SK-N-SH (cell line): Measurements from ENCODE around the gene FCHO2. TPM values are rescaled to one million over a fixed set of nuclear protein-coding genes. Genes with fewer than 3 reads are reported as not detected.
"Not testable (repeated sequence)": the region's sequence is repeated elsewhere in the genome, so short reads cannot be mapped to it uniquely, and the experiment has no call there.

Source experiments
- CTCF ChIA-PET: fragments of 300-600, 350-600 bp; formaldehyde crosslinking; extraction: SDS; loops from one replicate; lab custom pipeline; 2021; lab: Yijun Ruan, JAX
- POLR2A ChIA-PET: fragments of 350-600 bp; sonication (Branson Sonifier 250); formaldehyde crosslinking; extraction: SDS; loops from one replicate; lab custom pipeline; 2020; ENCODE audit warnings: antibody characterized with exemption, inconsistent platforms; lab: Yijun Ruan, JAX
- DNase-seq: peaks from one replicate; pipeline ENCODE4 v3.0.0; 2012
- H2AFZ ChIP-seq: fragments of 200-600 bp; sonication (generic); 2 replicates; pipeline ENCODE4 v1.8.1; 2016; ENCODE audit warnings: antibody characterized with exemption, mild to moderate bottlenecking, low read depth
- H3F3A ChIP-seq: fragments of 200-600 bp; sonication (generic); replicated peaks from 2 replicates; pipeline ENCODE3; 2016; ENCODE audit warnings: antibody characterized with exemption, mild to moderate bottlenecking; ENCODE audit not compliant: insufficient read depth
- H3K27ac ChIP-seq, 2 experiments: fragments of 200-500 bp in 1 of 2; fragments of 200-600 bp in 1 of 2; sonication (Bioruptor generic) in 1 of 2; sonication (generic), shearing (Covaris generic) in 1 of 2; 2 replicates each; pipeline versions ENCODE4 v1.5.1 to v1.6.1; 2014 to 2016; ENCODE audit warnings: low read depth in 2 of 2, inconsistent platforms in 1 of 2, low read length in 1 of 2, mild to moderate bottlenecking in 1 of 2, mixed read lengths in 1 of 2
- H3K27me3 ChIP-seq: fragments of 200-600 bp; sonication (generic), shearing (Covaris generic); 2 replicates; pipeline ENCODE4 v1.6.1; 2016; ENCODE audit warnings: mixed run types; ENCODE audit not compliant: insufficient read depth
- H3K36me3 ChIP-seq, 2 experiments: fragments of 200-500 bp in 1 of 2; fragments of 200-600 bp in 1 of 2; sonication (Bioruptor generic) in 1 of 2; sonication (generic) in 1 of 2; replicated peaks in 1 of 2; 2 replicates each; pipeline versions ENCODE3 to v1.5.1; 2014 to 2016; ENCODE audit warnings: low read length in 1 of 2, mild to moderate bottlenecking in 1 of 2; ENCODE audit not compliant: insufficient read depth in 2 of 2, control insufficient read depth in 1 of 2
- H3K4me1 ChIP-seq, 2 experiments: fragments of 200-500 bp in 1 of 2; fragments of 200-600 bp in 1 of 2; sonication (Bioruptor generic) in 1 of 2; sonication (generic), shearing (Covaris generic) in 1 of 2; 2 replicates each; pipeline versions ENCODE4 v1.5.1 to v1.6.1; 2014 to 2016; ENCODE audit warnings: low read depth in 1 of 2, low read length in 1 of 2, mixed run types in 1 of 2; ENCODE audit not compliant: insufficient read depth in 2 of 2, control insufficient read depth in 1 of 2
- H3K4me2 ChIP-seq: fragments of 200-600 bp; sonication (generic), shearing (Covaris generic); 2 replicates; pipeline ENCODE4 v1.6.1; 2017; ENCODE audit warnings: mixed run types
- H3K4me3 ChIP-seq, 2 experiments: fragments of 200-500 bp in 1 of 2; fragments of 200-600 bp in 1 of 2; sonication (Bioruptor generic) in 1 of 2; sonication (generic), shearing (Covaris generic) in 1 of 2; 2 replicates each; pipeline versions ENCODE4 v1.5.1 to v1.8.1; 2014 to 2016; ENCODE audit warnings: low read depth in 2 of 2, inconsistent platforms in 1 of 2, low read length in 1 of 2, mild to moderate bottlenecking in 1 of 2, mixed read lengths in 1 of 2, moderate library complexity in 1 of 2
- H3K79me2 ChIP-seq: fragments of 200-600 bp; sonication (generic); 2 replicates; pipeline ENCODE4 v1.8.1; 2017; ENCODE audit warnings: mild to moderate bottlenecking; ENCODE audit not compliant: insufficient read depth
- H3K9ac ChIP-seq: fragments of 200-600 bp; sonication (generic); 2 replicates; pipeline ENCODE4 v1.6.1; 2017; ENCODE audit warnings: mixed run types
- H3K9me2 ChIP-seq: fragments of 200-600 bp; sonication (generic); 2 replicates; pipeline ENCODE4 v1.6.1; 2017; ENCODE audit warnings: mixed run types
- H3K9me3 ChIP-seq: fragments of 200-600 bp; sonication (generic); 2 replicates; pipeline ENCODE4 v1.6.1; 2017; ENCODE audit warnings: mixed run types, mild to moderate bottlenecking, moderate library complexity
- H4K20me1 ChIP-seq: fragments of 200-600 bp; sonication (generic); 2 replicates; pipeline ENCODE4 v1.6.1; 2017; ENCODE audit warnings: mild to moderate bottlenecking, mixed run types; ENCODE audit not compliant: insufficient read depth
- CTCF ChIP-seq: fragments of 200-600 bp; sonication (generic); IDR thresholded peaks from 2 replicates; pipeline ENCODE4 v1.6.1; 2017; ENCODE audit warnings: antibody characterized with exemption, mild to moderate bottlenecking, moderate library complexity
- GABPA ChIP-seq: IDR thresholded peaks from 2 replicates; pipeline ENCODE4 v1.4.0; 2012; ENCODE audit warnings: low read depth, mild to moderate bottlenecking
- GATA2 ChIP-seq: sonication (generic); formaldehyde crosslinking; IDR thresholded peaks from 2 replicates; pipeline ENCODE4 v1.5.0; 2020; ENCODE audit warnings: mild to moderate bottlenecking, missing genetic modification reagents
- IRF3 ChIP-seq: fragments of 150-350 bp; IDR thresholded peaks from 2 replicates; pipeline ENCODE4 v1.6.1; 2016; ENCODE audit warnings: mild to moderate bottlenecking, low read depth, low read length
- MEF2A ChIP-seq: IDR thresholded peaks from 2 replicates; pipeline ENCODE4 v1.4.0; 2012; ENCODE audit warnings: low read depth, borderline replicate concordance
- NFIC ChIP-seq: IDR thresholded peaks from 2 replicates; pipeline ENCODE4 v1.4.0; 2012; ENCODE audit warnings: borderline replicate concordance
- NRF1 ChIP-seq: IDR thresholded peaks from 2 replicates; pipeline ENCODE4 v1.6.1; 2012; ENCODE audit warnings: low read depth, mild to moderate bottlenecking, low read length
- POLR2AphosphoS5 ChIP-seq: IDR thresholded peaks from 2 replicates; pipeline ENCODE4 v1.6.1; 2012; ENCODE audit warnings: low read depth, low read length
- RCOR1 ChIP-seq: fragments of 150-350 bp; IDR thresholded peaks from 2 replicates; pipeline ENCODE4 v1.6.1; 2017; ENCODE audit warnings: antibody characterized with exemption, low read length
- SIN3A ChIP-seq: IDR thresholded peaks from 2 replicates; pipeline ENCODE4 v1.6.1; 2012; ENCODE audit warnings: low read depth, mild to moderate bottlenecking, low read length, moderate library complexity, borderline replicate concordance
- TEAD4 ChIP-seq: IDR thresholded peaks from 2 replicates; pipeline ENCODE4 v1.4.0; 2012; ENCODE audit warnings: mild to moderate bottlenecking, borderline replicate concordance; ENCODE audit not compliant: insufficient read depth
- USF1 ChIP-seq: IDR thresholded peaks from 2 replicates; pipeline ENCODE4 v1.4.0; 2012; ENCODE audit warnings: low read depth, borderline replicate concordance
- YY1 ChIP-seq: IDR thresholded peaks from 2 replicates; pipeline ENCODE4 v1.4.0; 2012; ENCODE audit warnings: low read depth, mild to moderate bottlenecking
- ZBTB33 ChIP-seq: IDR thresholded peaks from 2 replicates; pipeline ENCODE4 v1.4.0; 2012; ENCODE audit warnings: low read depth, borderline replicate concordance
- WGBS: methylation state at CpG from one replicate; pipeline ENCODE4 v1.1.6; 2017; ENCODE audit warnings: low lambda C conversion rate; 5-methylcytosine and 5-hydroxymethylcytosine counted together
- polyA plus RNA-seq, 3 experiments: library from polyadenylated mRNA; depleted of rRNA; stranded (reverse); fragments of >200 nt; gene quantifications; 2 replicates each; pipeline ENCODE4 v1.2.3, GENCODE V29; 2012

FCHO2 gene
- polyA plus RNA-seq, 1 of the 3 experiments (the other 2 are of a cell fraction) = 5.2 TPM

- Histone ChIP-seq H3K4me1 (no peaks in the 10 kb centered on the region), H3K4me3 (no peak overlapping the region)
- TF ChIP-seq SIN3A (no peak), YY1 (no peak), RCOR1 (no peak), USF1 (no peak), GATA2 (CRISPR knock-in tag) (no peak), TEAD4 (no peak), POLR2AphosphoS5 (no peak), CTCF (no peak), NRF1 (no peak), IRF3 (no peak), MEF2A (no peak), NFIC (no peak), GABPA (no peak), ZBTB33 (no peak)
- TF ChIP-seq, all 33 proteins: peak for 0
- WGBS = 96% methylated on average over 4 of the region's 4 CpGs
- Histone ChIP-seq H3K9me2 (no peaks in the 10 kb centered on the region), H3K79me2 (no peaks in the 10 kb centered on the region), H3K27me3 (no peaks in the 10 kb centered on the region), H2AFZ (no peak overlapping the region), H3K9ac (no peak overlapping the region), H3K9me3 (no peaks in the 10 kb centered on the region), H3K27ac (no peak overlapping the region), H3K36me3 (peaks cover 10 to 52% of the 10 kb centered on the region in 2 experiments), H3K4me2 (no peak overlapping the region), H4K20me1 (no peaks in the 10 kb centered on the region), H3F3A (peaks cover 15% of the 10 kb centered on the region)
- ChIA-PET CTCF (no interaction called here), POLR2A (no interaction called here)
- no peak for DNase-seq
These were observed 66.8 kb downstream of the FCHO2 start for GRCh38 chr5:73022471-73023169.

GRCh38 chr5:73024946-73025544 lies 69.2 kb downstream of the FCHO2 start:
- H4K20me1 ChIP-seq, H3K4me2 ChIP-seq, POLR2A ChIA-PET, H3K27me3 ChIP-seq, H3K79me2 ChIP-seq, H2AFZ ChIP-seq, H3K27ac ChIP-seq, DNase-seq, H3K4me3 ChIP-seq, H3K9me3 ChIP-seq, H3K9me2 ChIP-seq, CTCF ChIA-PET, H3K9ac ChIP-seq, H3K4me1 ChIP-seq: not testable (repeated sequence)
- peaks cover 0 to 35% of the 10 kb centered on the region in 2 experiments for H3K36me3 ChIP-seq
- WGBS = 94% methylated on average over 9 of the region's 9 CpGs
- H3F3A ChIP-seq = peaks cover 26% of the 10 kb centered on the region
